Osteoblast (primary cell): ENCODE measurements around the gene TPPP2. TPM values are rescaled to one million over a fixed set of nuclear protein-coding genes. Genes with fewer than 3 reads are reported as not detected.
A peak's percentile ranks its signal among the peaks of the same experiment; 100 is the strongest.

Experiments used
- DNase-seq: peaks from one replicate; pipeline ENCODE4 v3.0.0; 2011; ENCODE audit warnings: low spot score, mixed read lengths; ENCODE audit not compliant: insufficient read length; ENCODE audit errors: missing footprints
- H2AFZ ChIP-seq: 2 replicates; pipeline ENCODE4 v1.6.0; 2011; ENCODE audit warnings: mild to moderate bottlenecking, low read length
- H3K27ac ChIP-seq: 2 replicates; pipeline ENCODE4 v1.5.1; 2011; ENCODE audit warnings: mild to moderate bottlenecking, low read depth, low read length, moderate library complexity
- H3K27me3 ChIP-seq: 2 replicates; pipeline ENCODE4 v1.6.0; 2012; ENCODE audit warnings: mild to moderate bottlenecking, control low read depth, inconsistent platforms, low read length, moderate library complexity; ENCODE audit not compliant: insufficient read depth
- H3K36me3 ChIP-seq: 2 replicates; pipeline ENCODE4 v1.5.1; 2011; ENCODE audit warnings: mild to moderate bottlenecking, low read length, control low read depth, moderate library complexity; ENCODE audit not compliant: insufficient read depth
- H3K4me1 ChIP-seq: 2 replicates; pipeline ENCODE4 v1.5.1; 2011; ENCODE audit warnings: mild to moderate bottlenecking, low read length, control low read depth, moderate library complexity; ENCODE audit not compliant: insufficient read depth
- H3K4me2 ChIP-seq: 2 replicates; pipeline ENCODE4 v1.6.0; 2011; ENCODE audit warnings: mild to moderate bottlenecking, low read length; ENCODE audit not compliant: insufficient read depth
- H3K4me3 ChIP-seq: fragments of 200-600 bp; sonication (generic); 3 replicates; pipeline ENCODE4 v1.5.1; 2012; ENCODE audit warnings: mild to moderate bottlenecking, low read length, inconsistent platforms; ENCODE audit not compliant: insufficient read depth
- H3K79me2 ChIP-seq: 2 replicates; pipeline ENCODE4 v1.6.0; 2012; ENCODE audit warnings: mild to moderate bottlenecking, low read length, control low read depth, inconsistent platforms; ENCODE audit not compliant: insufficient read depth
- H3K9me3 ChIP-seq: 2 replicates; pipeline ENCODE4 v1.5.1; 2011; ENCODE audit warnings: low read depth, low read length, control low read depth
- H4K20me1 ChIP-seq: 2 replicates; pipeline ENCODE4 v1.6.0; 2012; ENCODE audit warnings: mild to moderate bottlenecking, low read length, control low read depth; ENCODE audit not compliant: insufficient read depth
- CTCF ChIP-seq: IDR thresholded peaks from 2 replicates; pipeline ENCODE4 v1.5.1; 2011; ENCODE audit warnings: mild to moderate bottlenecking, low read depth, low read length, moderate library complexity; ENCODE audit errors: extremely low read depth
- total RNA-seq: library from RNA; depleted of rRNA; stranded (reverse); fragments of >200 nt; gene quantifications from 2 replicates; pipeline ENCODE4 v1.2.3, GENCODE V29; 2012

The TPPP2 gene
- total RNA-seq, 1 donor, result not detected

- H3K4me1 ChIP-seq, result peaks cover 7% of the 10 kb centered on the region
- no peak within 1 kb of the TSS for H2AFZ ChIP-seq
- no peaks in the 10 kb centered on the region for H3K79me2 ChIP-seq
- DNase-seq, result no peak
- H3K27ac ChIP-seq, result no peak within 1 kb of the TSS
- no peak within 1 kb of the TSS for H3K4me2 ChIP-seq
- peaks cover 49% of the 10 kb centered on the region for H3K27me3 ChIP-seq
- no peaks in the 10 kb centered on the region for H3K9me3 ChIP-seq
- no peaks in the 10 kb centered on the region for H4K20me1 ChIP-seq
- no peak for TF ChIP-seq CTCF
- no peaks in the 10 kb centered on the region for H3K36me3 ChIP-seq
- H3K4me3 ChIP-seq, result no peak within 1 kb of the TSS
Measured at GRCh38 chr14:21034707-21035106, 4.7 kb downstream of the TPPP2 start, which contains the start of gene RNASE13. Gene RNASE13 (minus strand): TSS chr14:21034807. CDS start chr14:21034288, 519 bp downstream.

GRCh38 chr14:21036751-21037150 lies 6.7 kb downstream of the TPPP2 start:
- Histone ChIP-seq H2AFZ (no peak overlapping the region), H3K4me1 (peaks cover 12% of the 10 kb centered on the region), H3K79me2 (no peaks in the 10 kb centered on the region), H3K27me3 (peaks cover 39% of the 10 kb centered on the region), H3K36me3 (no peaks in the 10 kb centered on the region), H3K4me2 (no peak overlapping the region), H3K9me3 (no peaks in the 10 kb centered on the region), H3K4me3 (no peak overlapping the region), H3K27ac (no peak overlapping the region), H4K20me1 (no peaks in the 10 kb centered on the region)
- TF ChIP-seq CTCF, result no peak
- DNase-seq, result peak; percentile 46

GRCh38 chr14:21037156-21037555 lies 7.1 kb downstream of the TPPP2 start:
- no peaks in the 10 kb centered on the region for H3K79me2 ChIP-seq
- peaks cover 12% of the 10 kb centered on the region for H3K4me1 ChIP-seq
- H3K27me3 ChIP-seq, result peaks cover 35% of the 10 kb centered on the region
- H2AFZ ChIP-seq, result no peak overlapping the region
- no peak overlapping the region for H3K27ac ChIP-seq
- H3K4me3 ChIP-seq, result no peak overlapping the region
- no peak for DNase-seq
- no peaks in the 10 kb centered on the region for H4K20me1 ChIP-seq
- no peaks in the 10 kb centered on the region for H3K9me3 ChIP-seq
- no peak overlapping the region for H3K4me2 ChIP-seq
- TF ChIP-seq CTCF, result no peak
- H3K36me3 ChIP-seq, result no peaks in the 10 kb centered on the region

GRCh38 chr14:21038441-21039422 lies 8.7 kb downstream of the TPPP2 start:
- TF ChIP-seq CTCF, result no peak
- DNase-seq, result peak; percentile 60
- Histone ChIP-seq H3K4me3 (no peak overlapping the region), H3K4me2 (peak overlapping the region; percentile 10), H3K4me1 (peaks cover 12% of the 10 kb centered on the region), H3K9me3 (no peaks in the 10 kb centered on the region), H3K36me3 (no peaks in the 10 kb centered on the region), H2AFZ (peak overlapping the region; percentile 16), H3K27ac (no peak overlapping the region), H4K20me1 (no peaks in the 10 kb centered on the region), H3K27me3 (peaks cover 22% of the 10 kb centered on the region), H3K79me2 (no peaks in the 10 kb centered on the region)
